Measurements from ENCODE around the gene RBMS1.
A peak's percentile ranks its signal among the peaks of the same experiment; 100 is the strongest.

Gene RBMS1

DNA sequence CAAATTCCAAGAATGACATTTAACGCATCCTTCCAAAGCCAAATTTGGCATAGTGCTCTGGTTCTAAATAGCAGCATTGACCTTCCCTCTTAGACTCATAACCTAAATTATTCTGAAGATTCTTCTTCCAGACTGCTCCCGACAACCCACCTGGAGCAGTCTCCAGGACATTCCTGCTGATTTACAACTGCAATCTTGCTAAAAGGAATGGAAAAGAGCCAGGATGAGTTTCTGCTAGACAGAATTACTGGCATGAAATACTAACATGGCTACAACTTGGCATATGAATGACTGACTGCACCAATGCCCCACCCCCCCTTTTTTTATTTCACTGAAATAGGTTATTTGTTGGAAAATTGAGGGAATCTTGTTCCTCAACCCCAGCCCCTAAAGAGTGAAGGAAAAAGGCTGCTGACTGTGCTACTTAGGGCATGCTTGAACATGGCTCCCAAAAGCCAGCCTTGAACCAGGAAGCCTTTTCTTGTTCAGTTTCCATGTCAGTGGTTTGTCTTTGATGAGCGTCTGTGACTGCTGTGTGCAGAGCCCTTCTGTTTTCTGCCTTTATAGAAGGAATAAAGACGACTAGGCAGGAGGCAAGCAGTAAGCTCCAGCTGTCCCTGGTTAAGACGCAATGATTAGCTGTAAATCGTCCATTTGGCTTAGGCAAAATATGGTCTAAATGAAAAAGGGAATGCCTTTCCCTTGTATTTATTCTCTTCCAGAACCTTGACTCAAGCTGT is 246.1 kb downstream of the RBMS1 start:
- no peak for DNase-seq (ENCODE audit: low read depth, low spot score)
- H3K27ac ChIP-seq = no peak overlapping the region

DNA sequence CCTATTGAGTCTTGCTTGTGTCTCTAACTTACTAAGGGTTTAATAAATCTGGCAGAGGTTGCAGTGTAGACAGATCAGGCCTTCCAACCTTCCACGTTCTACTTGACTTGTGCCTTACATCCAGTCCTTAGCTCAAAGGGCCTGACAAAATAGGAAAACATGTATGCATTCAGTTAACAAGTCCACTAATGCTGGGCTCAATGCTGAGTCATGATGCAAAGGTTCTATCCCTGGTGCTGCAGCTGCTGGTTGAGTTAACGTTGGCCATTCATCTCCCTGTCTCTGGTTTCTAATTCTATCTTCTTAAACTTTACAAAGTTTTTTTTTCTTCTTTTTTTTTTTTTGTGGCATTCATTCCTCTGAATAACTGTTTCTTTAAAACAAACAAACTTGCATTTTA is 247.3 kb downstream of the RBMS1 start:
- no peak overlapping the region for H3K27ac ChIP-seq
- no peak for DNase-seq (ENCODE audit: low read depth, low spot score)

GRCh38 chr2:160245614-160246155 is 247.9 kb downstream of the RBMS1 start:
- no peak for DNase-seq (ENCODE audit: low read depth, low spot score)
- H3K27ac ChIP-seq = no peak overlapping the region

DNA sequence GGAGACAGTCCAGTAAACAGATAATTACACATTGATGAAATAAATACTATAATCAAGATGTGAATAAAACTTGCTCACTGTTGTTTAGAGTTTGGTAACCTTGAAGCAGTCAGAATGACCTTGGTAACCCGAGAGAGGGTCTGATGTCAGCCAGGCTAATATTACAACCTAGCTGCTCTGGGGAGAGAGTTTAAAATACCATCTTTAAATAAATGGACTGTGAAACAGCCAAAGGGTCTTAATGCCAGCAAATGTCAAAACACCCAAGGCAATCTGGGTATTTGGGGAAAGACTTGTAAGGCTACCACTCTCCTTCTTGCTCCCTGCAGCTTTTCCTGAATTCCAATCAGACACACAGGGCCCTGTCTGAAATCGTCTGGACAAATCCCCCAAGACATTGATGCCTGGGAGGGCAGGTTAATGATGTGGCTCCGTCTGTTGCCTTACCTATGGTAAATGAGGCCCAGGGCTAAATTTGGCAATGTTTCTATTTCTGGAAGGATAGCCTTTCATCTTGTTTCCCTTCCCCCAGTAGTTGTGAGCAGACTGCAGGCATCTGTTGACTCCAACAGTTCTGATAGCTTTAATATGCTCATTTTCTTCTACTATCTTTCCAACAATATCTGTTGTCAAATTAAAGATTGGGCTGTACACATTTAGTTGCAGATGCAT is 250.6 kb downstream of the RBMS1 start:
- H3K27ac ChIP-seq = peak overlapping the region; percentile 80
- DNase-seq (ENCODE audit: low read depth, low spot score) = no peak

DNA sequence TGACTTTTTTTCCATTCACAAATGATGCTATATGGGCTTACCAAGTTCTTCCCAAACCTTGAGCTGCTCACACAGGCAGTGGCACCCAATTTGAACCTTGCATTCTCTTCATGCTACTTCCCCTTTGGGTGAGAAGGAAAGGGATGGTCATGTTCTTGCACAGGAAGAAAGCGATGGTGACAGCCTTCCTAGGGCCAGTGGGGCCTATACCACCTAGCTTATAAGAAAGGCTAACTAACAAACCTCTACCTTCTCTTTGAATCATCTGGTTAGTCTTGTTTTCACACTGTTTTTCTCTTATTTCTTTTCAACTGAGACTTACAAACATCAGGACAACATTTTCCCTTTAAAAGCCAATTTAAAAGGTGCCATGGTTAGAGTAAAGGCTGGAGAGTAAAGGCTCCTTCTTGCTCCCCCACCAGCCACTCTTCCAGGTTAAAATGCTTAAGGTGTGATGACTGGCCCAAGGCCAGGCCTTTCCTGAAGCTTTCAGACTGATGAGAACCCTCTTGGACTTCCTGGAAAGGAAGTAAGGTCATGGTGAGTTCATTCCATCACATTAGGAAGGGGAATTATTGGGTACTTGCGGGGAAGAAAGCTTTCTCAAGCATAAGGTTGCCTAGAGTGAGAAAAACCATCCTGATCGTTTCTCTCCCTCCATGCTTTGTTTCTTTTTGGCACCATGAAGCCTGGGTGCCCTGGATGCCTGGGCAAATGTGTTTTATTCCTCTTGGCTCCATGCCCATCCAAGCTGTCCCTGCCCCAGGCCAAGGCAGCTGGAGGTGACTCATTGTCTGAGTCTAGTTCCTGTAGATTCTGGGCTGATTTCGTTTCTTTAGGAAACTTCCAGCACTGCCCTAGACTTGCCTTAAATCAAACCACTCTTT is 252.1 kb downstream of the RBMS1 start:
- H3K27ac ChIP-seq = peak overlapping the region; percentile 80
- DNase-seq (ENCODE audit: low read depth, low spot score) = no peak

- DNase-seq (ENCODE audit: low read depth, low spot score) = no peak
- H3K27ac ChIP-seq = no peak overlapping the region
Measured at GRCh38 chr2:160239436-160239835, 254.2 kb downstream of the RBMS1 start.

- no peak for DNase-seq (ENCODE audit: low read depth, low spot score)
- H3K27ac ChIP-seq = peak overlapping the region; percentile 62
Measured at GRCh38 chr2:160238392-160238791, 255.2 kb downstream of the RBMS1 start.

DNA sequence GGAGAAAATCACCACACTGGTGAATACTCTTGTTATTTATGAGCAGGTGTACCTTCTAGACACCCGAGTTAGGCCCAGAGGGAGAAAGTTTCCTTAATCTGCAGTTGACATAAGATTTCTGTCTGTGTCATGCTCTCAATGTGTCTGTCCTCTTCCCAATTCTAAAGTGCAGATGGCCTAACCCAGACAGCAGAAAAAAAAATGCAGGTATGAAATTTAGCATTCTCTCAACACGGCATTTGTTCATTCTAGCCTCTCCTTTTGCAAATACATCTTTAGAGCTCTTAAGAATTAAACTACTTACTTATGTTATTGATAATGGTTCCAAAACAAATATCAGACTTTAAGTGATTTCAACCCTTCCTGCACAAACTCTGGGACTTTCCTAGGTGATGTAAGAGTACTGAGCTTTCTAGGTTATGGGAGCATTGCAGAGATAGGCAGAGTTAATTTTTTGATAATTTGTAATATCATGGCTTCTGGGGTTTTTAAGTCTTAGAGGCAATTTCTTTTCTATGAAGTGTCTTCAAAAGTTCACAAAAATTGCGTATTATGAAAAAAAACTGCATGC is 260.6 kb downstream of the RBMS1 start:
- no peak for DNase-seq (ENCODE audit: low read depth, low spot score)
- H3K27ac ChIP-seq = no peak overlapping the region

DNA sequence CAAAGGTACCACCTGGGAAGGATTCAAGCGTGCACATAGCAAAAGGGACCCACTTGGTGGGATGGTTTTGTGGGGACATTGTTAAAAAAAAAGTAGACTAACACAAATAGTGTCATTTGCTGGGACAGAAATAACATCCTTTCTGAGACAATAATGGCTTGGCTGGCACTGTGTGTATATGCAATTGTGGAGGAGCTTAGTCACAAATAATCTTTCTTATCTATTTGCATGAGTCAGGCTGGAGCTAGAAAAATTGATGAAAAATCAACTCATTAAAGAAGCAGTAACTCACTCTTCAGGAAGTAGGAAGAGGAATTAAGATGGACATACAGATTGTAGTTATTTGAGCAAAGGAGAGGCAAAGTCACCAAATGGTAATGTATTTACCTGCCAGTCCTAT is 264.0 kb downstream of the RBMS1 start:
- DNase-seq (ENCODE audit: low read depth, low spot score) = no peak

DNA sequence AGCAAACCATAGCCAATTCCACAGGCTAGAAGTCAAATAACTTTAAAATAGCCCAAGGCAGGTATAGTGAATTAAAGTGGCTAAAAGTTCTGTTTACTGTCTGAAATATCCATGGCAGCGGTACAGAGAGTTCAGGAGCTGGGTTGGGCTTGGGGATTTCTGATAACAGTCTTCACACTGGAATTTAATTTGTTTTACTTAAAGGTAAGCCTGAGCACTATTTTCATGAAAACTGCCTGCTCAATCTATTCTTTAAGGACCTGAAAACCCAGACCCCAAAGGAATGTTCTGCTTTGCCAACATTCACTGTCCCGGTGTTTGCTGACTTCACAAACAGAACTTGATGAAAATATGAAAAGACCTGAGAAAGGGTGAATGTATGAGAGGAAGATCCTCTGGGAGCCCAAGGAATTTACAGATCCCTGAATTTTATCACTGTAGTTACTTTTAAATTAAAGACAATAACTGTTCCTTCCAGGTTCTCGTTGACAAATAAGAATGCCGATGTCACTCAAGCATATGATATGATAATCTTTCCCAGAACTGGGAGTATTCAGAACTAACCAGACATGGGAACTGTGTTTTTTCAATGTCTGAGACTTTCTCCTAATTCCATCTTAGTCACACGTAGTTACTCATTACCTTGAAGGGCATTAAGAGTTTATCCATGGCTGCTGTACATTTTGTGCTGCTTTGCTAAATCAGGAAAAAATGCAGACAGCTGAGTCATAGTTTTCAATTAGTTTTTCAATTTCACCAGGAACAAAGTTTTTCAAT is 265.3 kb downstream of the RBMS1 start:
- DNase-seq (ENCODE audit: low read depth, low spot score) = no peak

More for the DNA sequence above, 264.0 kb downstream of the RBMS1 start:
- H3K27ac ChIP-seq = peak overlapping the region; percentile 96

DNA sequence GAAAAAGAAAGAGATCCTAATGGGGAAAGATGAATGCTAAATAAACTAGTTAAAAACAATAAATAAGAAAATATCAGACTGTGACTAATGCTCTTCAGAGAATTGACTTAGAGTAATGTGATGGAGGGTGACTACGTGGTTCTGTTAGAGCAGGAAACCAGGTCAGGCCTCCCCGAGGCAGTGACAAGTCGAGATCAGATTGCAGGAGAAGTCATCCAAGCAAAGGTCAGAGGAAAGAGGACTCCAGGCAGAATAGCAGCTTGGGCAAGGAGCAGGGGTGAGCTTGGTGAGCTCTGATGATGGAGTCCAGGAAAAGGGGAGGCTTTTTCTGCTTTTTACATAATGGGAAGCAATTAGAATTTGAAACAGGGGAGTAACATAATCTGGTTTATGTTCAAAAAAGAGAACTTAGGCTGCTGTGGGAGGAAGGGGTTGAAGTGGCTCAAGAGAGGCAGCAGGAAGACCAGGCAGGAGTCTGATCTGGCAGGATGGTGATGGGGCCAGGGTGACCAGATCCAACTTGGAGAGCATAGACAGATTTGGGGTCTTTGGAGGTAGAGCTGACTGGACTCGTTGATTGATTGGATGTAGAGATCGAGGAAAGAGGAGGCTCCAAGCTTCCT is 266.2 kb downstream of the RBMS1 start:
- no peak for DNase-seq (ENCODE audit: low read depth, low spot score)
- H3K27ac ChIP-seq = peak overlapping the region; percentile 96

More for the DNA sequence above, 265.3 kb downstream of the RBMS1 start:
- H3K27ac ChIP-seq = peak overlapping the region; percentile 96

- no peak for DNase-seq (ENCODE audit: low read depth, low spot score)
- H3K27ac ChIP-seq = peak overlapping the region; percentile 96
Measured at GRCh38 chr2:160226367-160226766, 267.2 kb downstream of the RBMS1 start.

- no peak for DNase-seq (ENCODE audit: low read depth, low spot score)
- H3K27ac ChIP-seq = peak overlapping the region; percentile 96
Measured at GRCh38 chr2:160225722-160226121, 267.9 kb downstream of the RBMS1 start.

GRCh38 chr2:160224507-160224906 is 269.1 kb downstream of the RBMS1 start:
- DNase-seq (ENCODE audit: low read depth, low spot score) = no peak
- H3K27ac ChIP-seq = peak overlapping the region; percentile 96

GRCh38 chr2:160224060-160224459 is 269.5 kb downstream of the RBMS1 start:
- peak overlapping the region; percentile 96 for H3K27ac ChIP-seq
- peak; percentile 87 for DNase-seq (ENCODE audit: low read depth, low spot score)

GRCh38 chr2:160223560-160223959 is 270.0 kb downstream of the RBMS1 start:
- DNase-seq (ENCODE audit: low read depth, low spot score) = no peak
- H3K27ac ChIP-seq = peak overlapping the region; percentile 96

DNA sequence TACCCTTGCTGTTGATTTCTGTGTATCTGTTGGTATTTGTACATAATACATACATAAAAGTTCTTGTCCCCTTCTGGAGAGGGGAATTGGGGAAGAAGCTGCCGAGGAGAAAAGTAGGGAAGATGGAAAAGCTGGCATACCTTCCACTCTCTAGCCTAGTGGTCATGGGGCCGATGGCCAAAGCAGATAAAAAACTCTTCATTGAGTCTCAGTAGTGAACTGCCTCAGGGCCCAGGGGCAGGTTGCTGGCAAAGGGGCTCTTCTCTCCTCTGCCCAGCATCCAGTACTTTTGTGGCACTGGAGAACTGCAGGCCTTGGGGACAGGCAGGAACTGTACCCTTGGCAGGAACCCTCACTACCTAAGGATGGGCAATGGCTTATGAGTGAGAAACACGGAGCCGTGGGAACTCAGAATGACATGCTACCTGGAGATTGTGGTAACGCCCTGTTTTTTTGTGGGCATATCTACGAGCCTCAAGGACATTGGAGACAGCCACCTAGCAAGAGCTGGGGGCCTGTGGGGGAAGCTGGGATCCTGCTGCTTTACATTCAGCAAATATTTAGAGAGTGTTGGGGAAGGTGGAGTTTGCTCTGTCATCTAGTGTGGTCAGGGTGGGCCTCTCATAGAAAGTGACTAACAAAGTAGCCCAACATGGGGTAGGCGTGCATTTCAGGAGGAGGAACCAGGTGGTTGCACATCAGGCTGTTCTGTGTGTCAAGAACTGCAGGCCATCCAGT is 270.9 kb downstream of the RBMS1 start:
- H3K27ac ChIP-seq = peak overlapping the region; percentile 96
- no peak for DNase-seq (ENCODE audit: low read depth, low spot score)

Data from epithelial cell of prostate (primary cell).